ENCODE measurements around the gene SLC35E1.

Gene SLC35E1

GRCh38 chr19:16572332-16573211, at the start of gene SLC35E1:
TSS of gene SLC35E1 (minus strand) at chr19:16572415. CDS start at chr19:16572364, 51 bp downstream.
- DNase-seq (ENCODE audit: low read depth in 3 of 3), result peak; percentile 78 to 85 (median 83)

GRCh38 chr19:16621165-16621800, 49.1 kb upstream of the SLC35E1 start:
- DNase-seq (ENCODE audit: low read depth in 3 of 3), result no peak

GRCh38 chr19:16620584-16620983, 48.4 kb upstream of the SLC35E1 start:
- DNase-seq (ENCODE audit: low read depth in 3 of 3), result no peak

- DNase-seq (ENCODE audit: low read depth in 3 of 3), result no peak
Measured at GRCh38 chr19:16620018-16620417, 47.8 kb upstream of the SLC35E1 start.

- DNase-seq (ENCODE audit: low read depth in 3 of 3), result no peak
Measured at GRCh38 chr19:16619457-16619856, 47.2 kb upstream of the SLC35E1 start.

- no peak for DNase-seq (ENCODE audit: low read depth in 3 of 3)
Measured at GRCh38 chr19:16618248-16618647, 46.0 kb upstream of the SLC35E1 start.

GRCh38 chr19:16615808-16616207, 43.6 kb upstream of the SLC35E1 start:
- DNase-seq (ENCODE audit: low read depth in 3 of 3), result no peak

- no peak for DNase-seq (ENCODE audit: low read depth in 3 of 3)
Measured at GRCh38 chr19:16614941-16615340, 42.7 kb upstream of the SLC35E1 start.

- no peak for DNase-seq (ENCODE audit: low read depth in 3 of 3)
Measured at GRCh38 chr19:16613841-16614240, 41.6 kb upstream of the SLC35E1 start.

- DNase-seq (ENCODE audit: low read depth in 3 of 3), result no peak
Measured at GRCh38 chr19:16612636-16613035, 40.4 kb upstream of the SLC35E1 start.

- DNase-seq (ENCODE audit: low read depth in 3 of 3), result no peak
Measured at GRCh38 chr19:16611121-16611520, 38.9 kb upstream of the SLC35E1 start.

GRCh38 chr19:16609511-16610200, 37.4 kb upstream of the SLC35E1 start:
- no peak for DNase-seq (ENCODE audit: low read depth in 3 of 3)

GRCh38 chr19:16608290-16608739, 36.1 kb upstream of the SLC35E1 start:
- DNase-seq (ENCODE audit: low read depth in 3 of 3), result no peak

GRCh38 chr19:16607819-16608218, 35.6 kb upstream of the SLC35E1 start:
- no peak for DNase-seq (ENCODE audit: low read depth in 3 of 3)

GRCh38 chr19:16605553-16605994, 33.4 kb upstream of the SLC35E1 start:
- DNase-seq (ENCODE audit: low read depth in 3 of 3), result no peak

GRCh38 chr19:16605115-16605514, 32.9 kb upstream of the SLC35E1 start:
- DNase-seq (ENCODE audit: low read depth in 3 of 3), result no peak

- no peak for DNase-seq (ENCODE audit: low read depth in 3 of 3)
Measured at GRCh38 chr19:16604615-16605014, 32.4 kb upstream of the SLC35E1 start.

GRCh38 chr19:16603090-16603489, 30.9 kb upstream of the SLC35E1 start:
- DNase-seq (ENCODE audit: low read depth in 3 of 3), result no peak

GRCh38 chr19:16601378-16602052, 29.3 kb upstream of the SLC35E1 start:
- no peak for DNase-seq (ENCODE audit: low read depth in 3 of 3)

- DNase-seq (ENCODE audit: low read depth in 3 of 3), result no peak
Measured at GRCh38 chr19:16600824-16601223, 28.6 kb upstream of the SLC35E1 start.

GRCh38 chr19:16599655-16600346, 27.6 kb upstream of the SLC35E1 start:
- DNase-seq (ENCODE audit: low read depth in 3 of 3), result no peak

Measured in stimulated activated CD4-positive, alpha-beta T cell treated with anti-CD3 and anti-CD28 coated beads, TNF-alpha, amount 100 ng/mL, for 4 hours (primary cell).